IMR-90 (cell line): Measurements from ENCODE around the gene MCTP2.
"Not testable (repeated sequence)": the region's sequence is repeated elsewhere in the genome, so short reads cannot be mapped to it uniquely, and the experiment has no call there.

ENCODE experiments used
- BHLHE40 ChIP-seq: fragments of 150-350 bp; IDR thresholded peaks from 2 replicates; pipeline ENCODE4 v1.6.1; 2016; ENCODE audit warnings: mild to moderate bottlenecking, low read depth, low read length
- CHD1 ChIP-seq: IDR thresholded peaks from 2 replicates; pipeline ENCODE4 v1.6.1; 2012; ENCODE audit warnings: low read depth, low read length, improper control_type of control experiment
- CTCF ChIP-seq: conservative IDR thresholded peaks from 2 replicates; pipeline ENCODE4 v1.5.1; 2012; ENCODE audit warnings: mild to moderate bottlenecking, low read depth, low read length, improper control_type of control experiment
- ELK1 ChIP-seq: fragments of 150-350 bp; IDR thresholded peaks from 2 replicates; pipeline ENCODE4 v1.6.1; 2016; ENCODE audit warnings: low read depth, mild to moderate bottlenecking, low read length, moderate library complexity, borderline replicate concordance
- MAFK ChIP-seq: IDR thresholded peaks from 2 replicates; pipeline ENCODE4 v1.6.1; 2012; ENCODE audit warnings: low read depth, low read length, improper control_type of control experiment
- MAZ ChIP-seq: IDR thresholded peaks from 2 replicates; pipeline ENCODE4 v1.6.1; 2012; ENCODE audit warnings: low read depth, mild to moderate bottlenecking, low read length, improper control_type of control experiment, moderate library complexity, borderline replicate concordance
- POLR2A ChIP-seq: IDR thresholded peaks from 2 replicates; pipeline ENCODE4 v1.6.1; 2012; ENCODE audit warnings: mild to moderate bottlenecking, low read depth, low read length
- RAD21 ChIP-seq: IDR thresholded peaks from 2 replicates; pipeline ENCODE4 v1.6.1; 2012; ENCODE audit warnings: low read length, improper control_type of control experiment
- RCOR1 ChIP-seq: IDR thresholded peaks from 2 replicates; pipeline ENCODE4 v1.6.1; 2012; ENCODE audit warnings: mild to moderate bottlenecking, low read length, improper control_type of control experiment; ENCODE audit not compliant: insufficient replicate concordance
- RFX5 ChIP-seq: IDR thresholded peaks from 2 replicates; pipeline ENCODE4 v1.8.0; 2012; ENCODE audit warnings: low read depth, mild to moderate bottlenecking, low read length, moderate library complexity
- SMC3 ChIP-seq: fragments of 150-350 bp; IDR thresholded peaks from 2 replicates; pipeline ENCODE4 v1.6.1; 2016; ENCODE audit warnings: low read depth, mild to moderate bottlenecking, antibody characterized with exemption, low read length, moderate library complexity
- USF2 ChIP-seq: fragments of 150-350 bp; IDR thresholded peaks from 2 replicates; pipeline ENCODE4 v1.6.1; 2017; ENCODE audit warnings: mild to moderate bottlenecking, antibody characterized with exemption, low read length, low read depth

- not testable (repeated sequence) for TF ChIP-seq USF2, CTCF, POLR2A, MAZ, CHD1, RCOR1, RAD21, ELK1, MAFK, BHLHE40, SMC3, RFX5
Observed at GRCh38 chr15:94243003-94243402, 11.6 kb downstream of the MCTP2 start.
